Measurements from ENCODE around the gene FAM217A. TPM values are rescaled to one million over a fixed set of nuclear protein-coding genes. Genes with fewer than 3 reads are reported as not detected.

Gene FAM217A
- total RNA-seq, 2 experiments from 2014 or later, result not detected

GRCh38 chr6:4020822-4021132 lies 58.2 kb downstream of the FAM217A start:
- H3K27ac Mint-ChIP-seq, result peak overlapping the region; percentile 97
- DNase-seq (no peak), ATAC-seq (no peak)
- ChIA-PET CTCF (interaction anchor here (0.6 to 2.0 kb wide), 12 partner anchors 10 to 1181 kb away, joined by 3 to 10 read pairs (median 5); partner anchors contain the start of gene FAM50B), POLR2A (interaction anchor here (0.6 to 1.3 kb wide), 6 partner anchors 32 to 1804 kb away, joined by 3 to 13 read pairs (median 6); partner anchors contain the start of gene ECI2)
- H3K27me3 Mint-ChIP-seq, result no peaks in the 10 kb centered on the region
- intact Hi-C loops (cut with DNase I, micrococcal nuclease), result loop anchor here (1.0 to 5.0 kb wide), 8 partner anchors 39 to 1256 kb away; partner anchors contain the start of genes BPHL (in 1 of the 2), CDYL (in 1 of the 2), LYRM4 (in 1 of the 2) and RIPK1 (in 1 of the 2)
- H3K4me1 Mint-ChIP-seq, result peaks cover 51% of the 10 kb centered on the region
- H3K9me3 Mint-ChIP-seq (ENCODE audit: low read depth), result no peaks in the 10 kb centered on the region
- H3K36me3 Mint-ChIP-seq (ENCODE audit: low read depth), result peaks cover 29% of the 10 kb centered on the region
- peak overlapping the region; percentile 95 for H3K4me3 Mint-ChIP-seq

- POLR2A ChIA-PET, result interaction anchor here (1.1 kb wide), 1 partner anchor 9 kb away, joined by 3 read pairs; no protein-coding TSS in a partner anchor
- no peaks in the 10 kb centered on the region for H3K27me3 Mint-ChIP-seq
- peak overlapping the region; percentile 95 for H3K4me3 Mint-ChIP-seq
- intact Hi-C loops (cut with DNase I, micrococcal nuclease), result loop anchor here (1.0 to 10.0 kb wide), 8 partner anchors 116 to 1034 kb away; partner anchors contain the start of genes FAM50B (in 2 of the 2), ECI2 (in 1 of the 2), PSMG4 (in 1 of the 2) and SLC22A23 (in 1 of the 2)
- peak; percentile 6 for ATAC-seq
- peaks cover 55% of the 10 kb centered on the region for H3K4me1 Mint-ChIP-seq
- CTCF ChIA-PET, result interaction anchor here (0.6 to 3.3 kb wide), 5 partner anchors 9 to 119 kb away, joined by 3 to 13 read pairs (median 3); no protein-coding TSS in a partner anchor
- no peaks in the 10 kb centered on the region for H3K9me3 Mint-ChIP-seq (ENCODE audit: low read depth)
- no peak for DNase-seq
- peak overlapping the region; percentile 99 for H3K27ac Mint-ChIP-seq
- H3K36me3 Mint-ChIP-seq (ENCODE audit: low read depth), result peaks cover 30% of the 10 kb centered on the region
Observed at GRCh38 chr6:4018924-4019236, 60.1 kb downstream of the FAM217A start.

Other genes starting within 250 kb of the FAM217A start
- 10 to 100 TPM in 1 of 2 experiments, 1 to 10 TPM in 1; 8.8 to 10.2 TPM for gene FAM50B, start 229.8 kb downstream of the FAM217A start, total RNA-seq
- 10 to 100 TPM; 38.4 to 40.1 TPM for gene ECI2, start 56.4 kb upstream of the FAM217A start, total RNA-seq

Data from activated CD4-positive, alpha-beta T cell treated with anti-CD3 and anti-CD28 coated beads for 36 hours (primary cell).